GM12891 (cell line): ENCODE results near the gene ZNF394.
"Not testable (repeated sequence)": the region's sequence is repeated elsewhere in the genome, so short reads cannot be mapped to it uniquely, and the experiment has no call there.

Experiments used
- POLR2A ChIP-seq: IDR thresholded peaks from 2 replicates; pipeline ENCODE4 v1.6.1; 2011; ENCODE audit warnings: low read depth, low read length, control low read depth
- POLR2AphosphoS5 ChIP-seq: IDR thresholded peaks from 2 replicates; pipeline ENCODE4 v1.6.1; 2011; ENCODE audit warnings: low read depth, low read length, control low read depth
- SPI1 ChIP-seq: IDR thresholded peaks from 2 replicates; pipeline ENCODE4 v1.6.1; 2011; ENCODE audit warnings: low read depth, low read length, control low read depth
- TAF1 ChIP-seq: IDR thresholded peaks from 2 replicates; pipeline ENCODE4 v1.6.1; 2011; ENCODE audit warnings: low read depth, low read length, control low read depth

DNA sequence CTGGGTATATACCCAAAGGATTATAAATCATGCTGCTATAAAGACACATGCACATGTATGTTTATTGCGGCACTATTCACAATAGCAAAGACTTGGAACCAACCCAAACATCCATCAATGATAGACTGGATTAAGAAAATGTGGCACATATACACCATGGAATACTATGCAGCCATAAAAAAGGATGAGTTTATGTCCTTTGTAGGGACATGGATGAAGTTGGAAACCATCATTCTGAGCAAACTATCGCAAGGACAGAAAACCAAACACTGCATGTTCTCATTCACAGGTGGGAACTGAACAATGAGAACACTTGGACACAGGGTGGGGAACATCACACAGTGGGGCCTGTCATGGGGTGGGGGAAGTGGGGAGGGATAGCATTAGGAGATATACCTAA, 49.5 kb upstream of the ZNF394 start:
- not testable (repeated sequence) for TF ChIP-seq POLR2A, POLR2AphosphoS5, TAF1, SPI1
